ENCODE data around the gene TMEM82.

The TMEM82 gene

DNA sequence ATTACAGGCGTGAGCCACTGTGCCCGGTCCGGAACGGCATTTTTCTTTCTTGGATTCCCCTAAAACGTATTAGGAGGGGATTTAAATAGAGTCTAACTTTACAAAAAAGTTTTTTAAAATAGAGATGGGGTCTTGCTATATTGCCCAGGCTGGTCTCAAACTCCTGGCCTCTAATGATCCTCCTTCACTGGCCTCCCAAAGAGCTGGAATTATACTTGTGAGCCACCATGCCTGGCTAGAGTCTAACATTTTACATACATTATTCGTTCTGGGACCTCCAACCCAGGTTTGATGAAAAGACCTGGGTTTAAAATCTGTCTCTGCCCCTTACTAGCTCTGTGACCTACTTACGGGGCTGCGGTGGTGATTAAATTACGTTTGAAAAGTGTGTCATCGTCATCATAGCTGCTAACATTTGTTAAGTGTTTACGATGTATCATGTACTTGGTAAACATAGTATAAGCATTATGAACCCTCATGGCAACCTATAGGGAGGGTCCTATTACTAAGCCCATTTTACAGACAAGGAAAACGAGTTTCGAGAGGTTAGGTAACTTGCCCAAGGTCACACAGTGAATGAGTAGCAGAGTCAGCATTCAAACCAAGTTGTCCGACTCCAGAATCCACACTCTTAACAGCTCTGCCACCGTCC, 33.7 kb upstream of the TMEM82 start:
- Histone ChIP-seq H3K4me1 (ENCODE audit: insufficient read depth, low read length) (no peaks in the 10 kb centered on the region), H3K9ac (ENCODE audit: low read depth, low read length) (no peak overlapping the region), H3K36me3 (ENCODE audit: insufficient read depth, low read length) (no peaks in the 10 kb centered on the region; the same call in 1 of the 2 replicates), H3K9me3 (ENCODE audit: control insufficient read depth, insufficient read depth, low read length) (no peaks in the 10 kb centered on the region)

DNA sequence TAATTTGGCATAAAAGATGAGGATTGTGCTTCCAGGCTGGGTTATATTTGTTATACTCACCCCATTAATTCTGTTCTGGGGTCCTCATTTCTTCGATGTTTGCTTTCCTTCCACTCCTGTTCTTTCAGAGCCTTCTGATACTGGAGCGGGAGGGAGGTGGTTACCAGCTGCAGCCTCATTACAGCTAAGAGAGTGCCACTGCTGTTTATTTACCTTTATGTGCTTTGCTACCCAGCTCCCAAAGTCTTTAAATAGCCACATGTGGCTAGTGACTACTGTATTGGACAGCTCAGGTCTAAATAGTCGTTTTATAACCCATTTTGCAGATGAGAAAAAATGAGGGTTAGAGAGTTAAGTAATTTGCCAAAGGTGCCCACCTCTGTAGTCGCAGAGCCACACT, 33.1 kb upstream of the TMEM82 start:
- H3K9me3 ChIP-seq (ENCODE audit: control insufficient read depth, insufficient read depth, low read length) = no peaks in the 10 kb centered on the region
- H3K36me3 ChIP-seq (ENCODE audit: insufficient read depth, low read length) = no peaks in the 10 kb centered on the region; the same call in 1 of the 2 replicates
- H3K9ac ChIP-seq (ENCODE audit: low read depth, low read length) = no peak overlapping the region
- H3K4me1 ChIP-seq (ENCODE audit: insufficient read depth, low read length) = no peaks in the 10 kb centered on the region

DNA sequence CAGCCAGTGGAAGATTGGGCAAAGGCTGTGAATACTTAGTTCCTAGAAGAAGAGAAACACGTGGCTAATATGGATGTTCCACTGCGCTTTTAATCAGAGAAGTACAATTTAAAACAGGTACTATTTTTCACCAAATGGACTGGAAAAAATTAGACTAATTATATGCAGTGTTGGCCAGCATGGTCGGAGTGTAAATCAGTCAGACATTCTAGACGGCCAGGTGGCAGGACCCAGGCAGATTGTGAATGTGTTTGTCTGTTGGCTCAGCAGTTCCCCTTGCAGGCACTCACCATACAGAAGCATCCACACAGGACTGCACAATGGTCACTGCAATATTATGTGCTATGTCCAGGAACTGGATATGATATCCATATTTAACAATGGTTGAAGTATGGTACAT, 30.1 kb upstream of the TMEM82 start:
- H3K4me1 ChIP-seq (ENCODE audit: insufficient read depth, low read length) = no peaks in the 10 kb centered on the region
- H3K9me3 ChIP-seq (ENCODE audit: control insufficient read depth, insufficient read depth, low read length) = no peaks in the 10 kb centered on the region
- H3K9ac ChIP-seq (ENCODE audit: low read depth, low read length) = no peak overlapping the region
- H3K36me3 ChIP-seq (ENCODE audit: insufficient read depth, low read length) = no peaks in the 10 kb centered on the region; the same call in none of the 2 replicates

DNA sequence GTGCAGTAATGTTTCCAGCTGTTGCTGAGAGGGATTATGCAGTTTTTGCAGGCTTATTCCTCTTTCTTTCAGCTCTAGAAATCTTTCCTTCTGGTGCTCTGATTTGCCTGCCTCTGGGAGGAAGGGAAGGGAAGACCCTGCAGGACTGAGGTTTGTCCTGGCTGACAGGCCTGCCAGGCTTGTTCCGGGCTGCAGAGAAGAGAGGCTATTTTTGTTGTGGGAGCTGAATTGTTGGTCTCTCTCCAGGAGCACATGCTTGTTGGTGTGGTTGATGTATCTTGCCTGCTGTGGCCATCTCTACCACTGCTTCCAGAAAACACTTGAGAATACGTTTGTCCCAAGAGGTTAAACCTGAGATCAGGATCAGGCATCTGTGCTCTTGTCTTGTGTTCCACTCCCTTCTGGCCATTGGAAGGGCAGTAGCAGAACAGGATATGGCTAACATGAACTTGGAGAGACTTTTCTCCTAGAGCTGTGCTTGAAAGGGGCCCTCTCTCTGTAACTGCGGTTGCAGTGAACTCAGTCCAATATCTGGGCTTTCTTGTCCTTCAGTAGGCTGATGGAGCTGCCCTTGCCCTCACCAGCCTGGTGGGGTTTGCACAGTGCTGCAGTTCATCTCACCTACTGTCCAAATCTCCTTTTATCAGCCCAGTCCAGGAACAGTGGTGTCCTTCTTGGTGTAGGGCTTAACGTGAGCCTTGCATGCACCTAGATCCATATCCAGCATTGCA, 27.7 kb upstream of the TMEM82 start:
- Histone ChIP-seq H3K36me3 (ENCODE audit: insufficient read depth, low read length) (no peaks in the 10 kb centered on the region; the same call in none of the 2 replicates), H3K9ac (ENCODE audit: low read depth, low read length) (no peak overlapping the region), H3K9me3 (ENCODE audit: control insufficient read depth, insufficient read depth, low read length) (no peaks in the 10 kb centered on the region), H3K4me1 (ENCODE audit: insufficient read depth, low read length) (no peaks in the 10 kb centered on the region)

DNA sequence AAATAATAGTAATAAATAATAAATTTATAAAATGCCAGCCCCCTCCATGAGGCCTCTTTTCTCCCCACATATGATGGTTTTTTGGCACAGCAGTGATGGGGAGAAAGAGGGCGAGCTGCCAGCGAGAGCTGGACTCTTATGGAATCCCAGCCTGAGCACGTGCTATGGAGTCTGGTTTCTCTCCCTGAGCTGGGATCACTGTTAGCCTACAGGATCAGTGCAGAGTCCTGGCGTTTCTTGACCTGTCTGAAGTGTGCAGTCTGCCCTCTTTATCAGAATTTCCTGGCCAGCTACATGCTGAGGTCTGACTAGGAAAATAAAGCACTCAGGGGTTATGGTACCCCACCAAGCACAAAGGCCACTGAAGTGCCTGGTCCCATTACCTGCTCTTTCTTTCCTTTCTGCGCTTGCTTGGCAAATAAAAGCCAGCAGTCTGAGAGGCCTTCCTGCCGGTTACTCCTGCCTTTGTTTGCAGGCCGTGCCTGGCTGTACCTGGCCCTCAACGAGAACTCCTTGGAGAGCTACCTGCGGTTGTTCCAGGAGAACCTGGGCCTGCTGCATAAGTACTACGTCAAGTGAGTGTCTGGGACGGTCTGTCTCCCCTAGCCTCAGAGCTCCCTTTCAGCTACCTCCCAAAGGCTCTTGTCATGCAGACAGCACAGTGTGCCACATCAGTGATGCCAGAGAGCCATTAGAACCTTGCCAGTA, 24.7 kb upstream of the TMEM82 start:
- Histone ChIP-seq H3K36me3 (ENCODE audit: insufficient read depth, low read length) (no peaks in the 10 kb centered on the region; the same call in 1 of the 2 replicates), H3K9ac (ENCODE audit: low read depth, low read length) (no peak overlapping the region), H3K9me3 (ENCODE audit: control insufficient read depth, insufficient read depth, low read length) (no peaks in the 10 kb centered on the region), H3K4me1 (ENCODE audit: insufficient read depth, low read length) (no peaks in the 10 kb centered on the region)

DNA sequence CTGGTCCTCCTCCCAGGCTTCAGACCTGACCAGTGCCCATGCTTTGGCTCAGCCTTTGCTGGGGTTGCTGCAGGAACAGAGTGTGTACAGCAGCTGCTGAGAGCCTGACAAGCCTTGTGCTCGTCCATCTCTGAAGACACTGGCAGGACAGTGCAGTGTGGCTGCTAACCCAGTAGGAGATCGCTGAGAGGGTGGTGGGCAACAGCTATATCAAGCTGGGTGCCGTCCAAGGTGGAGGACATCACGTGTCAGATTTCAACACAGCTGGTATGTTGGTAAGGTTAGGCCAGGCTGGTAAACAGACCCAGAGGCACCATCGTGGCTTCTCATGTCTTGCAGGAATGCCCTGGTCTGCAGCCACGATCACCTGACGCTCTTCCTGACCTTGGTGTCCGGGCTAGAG, 24.1 kb upstream of the TMEM82 start:
- no peaks in the 10 kb centered on the region for H3K9me3 ChIP-seq (ENCODE audit: control insufficient read depth, insufficient read depth, low read length)
- H3K9ac ChIP-seq (ENCODE audit: low read depth, low read length) = no peak overlapping the region
- no peaks in the 10 kb centered on the region for H3K4me1 ChIP-seq (ENCODE audit: insufficient read depth, low read length)
- no peaks in the 10 kb centered on the region; the same call in 1 of the 2 replicates for H3K36me3 ChIP-seq (ENCODE audit: insufficient read depth, low read length)

DNA sequence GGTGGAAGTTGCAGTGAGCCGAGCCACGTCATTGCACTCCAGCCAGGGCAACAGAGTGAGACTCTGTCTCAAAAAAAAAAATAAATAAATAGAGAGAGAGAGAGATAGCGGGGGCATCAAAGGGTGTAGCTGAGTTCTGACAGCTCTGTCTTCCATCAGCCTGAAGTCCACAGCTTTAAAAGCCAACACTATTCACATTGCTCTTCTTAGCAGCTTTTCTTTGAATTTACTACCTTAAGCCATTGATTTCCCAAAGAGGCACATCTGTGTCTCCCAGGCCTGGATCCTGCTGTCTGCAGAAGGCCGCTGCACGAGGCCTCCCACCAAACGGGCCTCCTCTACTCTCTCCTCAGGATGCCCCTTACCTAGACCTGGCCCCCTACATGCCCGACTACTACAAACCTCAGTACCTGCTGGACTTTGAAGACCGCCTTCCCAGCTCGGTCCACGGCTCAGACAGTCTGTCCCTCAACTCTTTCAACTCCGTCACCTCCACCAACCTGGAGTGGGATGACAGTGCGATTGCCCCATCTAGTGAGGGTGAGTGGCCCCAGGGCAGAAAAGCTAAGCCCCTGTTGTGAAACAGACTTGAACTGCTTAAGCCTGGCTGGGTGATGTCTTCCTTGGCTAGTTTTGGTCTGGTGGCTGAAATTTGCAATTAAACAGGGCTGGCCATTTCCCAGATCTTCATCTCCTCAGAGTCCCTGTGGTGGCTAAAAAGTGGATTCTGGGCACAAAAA, 22.7 kb upstream of the TMEM82 start:
- no peaks in the 10 kb centered on the region for H3K4me1 ChIP-seq (ENCODE audit: insufficient read depth, low read length)
- H3K9me3 ChIP-seq (ENCODE audit: control insufficient read depth, insufficient read depth, low read length) = no peaks in the 10 kb centered on the region
- no peak overlapping the region for H3K9ac ChIP-seq (ENCODE audit: low read depth, low read length)
- H3K36me3 ChIP-seq (ENCODE audit: insufficient read depth, low read length) = no peaks in the 10 kb centered on the region; the same call in 1 of the 2 replicates

DNA sequence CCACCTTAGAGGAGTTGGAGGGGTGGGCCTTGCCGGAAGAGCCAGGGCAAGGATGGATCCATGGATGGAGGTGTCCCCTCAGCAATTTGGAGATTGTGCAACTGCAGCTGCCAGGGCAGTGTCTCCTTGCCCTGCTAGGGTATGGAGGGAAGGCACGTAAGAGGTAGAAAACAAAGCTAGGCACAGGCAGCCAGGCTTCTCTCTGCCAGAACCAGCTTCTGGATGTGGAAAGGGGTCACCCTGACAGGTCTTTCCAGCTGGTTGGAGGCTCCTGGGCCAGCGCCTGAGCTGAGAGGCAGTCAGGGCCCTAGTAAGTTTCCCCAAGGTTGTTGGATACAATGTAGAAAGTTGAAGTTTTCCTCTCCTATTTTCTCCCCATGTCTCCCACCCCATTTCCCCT, 21.4 kb upstream of the TMEM82 start:
- H3K4me1 ChIP-seq (ENCODE audit: insufficient read depth, low read length) = no peaks in the 10 kb centered on the region
- no peak overlapping the region for H3K9ac ChIP-seq (ENCODE audit: low read depth, low read length)
- H3K9me3 ChIP-seq (ENCODE audit: control insufficient read depth, insufficient read depth, low read length) = no peaks in the 10 kb centered on the region
- H3K36me3 ChIP-seq (ENCODE audit: insufficient read depth, low read length) = no peaks in the 10 kb centered on the region; the same call in 1 of the 2 replicates

DNA sequence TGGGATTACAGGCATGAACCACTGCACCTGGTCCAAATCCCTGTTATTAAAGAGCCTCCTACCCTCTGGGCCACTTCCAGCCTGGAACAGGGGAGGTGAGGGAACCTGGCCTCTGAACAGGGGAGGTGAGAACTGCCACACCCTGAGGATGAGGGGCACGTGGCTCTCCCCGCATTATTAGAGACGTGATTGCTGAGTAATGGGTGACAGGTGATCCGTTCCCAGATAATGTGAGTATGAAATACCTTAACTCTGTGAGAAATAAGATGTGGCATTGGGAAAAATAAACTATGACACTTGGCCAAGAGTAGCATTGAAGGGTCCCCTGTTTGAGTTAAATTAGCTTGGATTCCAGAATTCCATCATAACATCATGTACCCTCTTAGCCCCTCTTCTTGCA, 19.9 kb upstream of the TMEM82 start:
- Histone ChIP-seq H3K9ac (ENCODE audit: low read depth, low read length) (no peak overlapping the region), H3K36me3 (ENCODE audit: insufficient read depth, low read length) (no peaks in the 10 kb centered on the region), H3K4me1 (ENCODE audit: insufficient read depth, low read length) (no peaks in the 10 kb centered on the region), H3K9me3 (ENCODE audit: control insufficient read depth, insufficient read depth, low read length) (no peaks in the 10 kb centered on the region)

DNA sequence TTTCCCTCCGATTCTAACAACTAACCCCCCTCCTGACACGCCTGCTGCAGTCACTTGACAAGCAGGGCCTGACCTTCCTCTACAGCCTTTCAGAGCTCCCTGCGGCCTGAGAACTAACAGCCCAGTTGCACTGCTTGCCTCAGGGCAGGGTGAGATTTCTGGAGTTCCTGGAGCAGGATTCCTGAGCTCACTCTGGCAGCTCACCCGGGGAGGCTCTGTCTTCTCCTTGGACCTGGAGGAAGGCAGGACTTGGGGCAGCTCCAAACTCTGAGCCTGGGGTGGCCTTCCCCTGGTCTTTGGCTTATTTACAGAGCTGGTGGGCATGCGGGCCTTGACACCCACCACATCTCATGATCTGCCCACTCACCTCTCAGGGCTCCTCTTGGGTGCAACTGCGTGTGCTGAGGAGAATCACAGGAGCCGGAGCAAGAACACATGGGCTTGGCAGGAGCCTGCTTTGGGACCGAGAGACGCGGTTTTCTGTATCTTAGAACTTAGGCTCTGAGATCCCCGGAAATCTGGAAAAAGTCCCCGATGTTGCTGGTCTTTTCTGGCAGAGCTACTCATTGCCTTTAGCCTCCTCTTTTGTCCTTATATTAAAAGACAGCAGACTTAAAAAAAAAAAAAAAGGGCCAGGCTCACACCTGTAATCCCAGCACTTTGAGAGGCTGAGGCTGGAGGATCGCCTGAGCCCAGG, 19.3 kb upstream of the TMEM82 start:
- no peak overlapping the region for H3K9ac ChIP-seq (ENCODE audit: low read depth, low read length)
- H3K9me3 ChIP-seq (ENCODE audit: control insufficient read depth, insufficient read depth, low read length) = no peaks in the 10 kb centered on the region
- no peaks in the 10 kb centered on the region for H3K4me1 ChIP-seq (ENCODE audit: insufficient read depth, low read length)
- no peaks in the 10 kb centered on the region for H3K36me3 ChIP-seq (ENCODE audit: insufficient read depth, low read length)

DNA sequence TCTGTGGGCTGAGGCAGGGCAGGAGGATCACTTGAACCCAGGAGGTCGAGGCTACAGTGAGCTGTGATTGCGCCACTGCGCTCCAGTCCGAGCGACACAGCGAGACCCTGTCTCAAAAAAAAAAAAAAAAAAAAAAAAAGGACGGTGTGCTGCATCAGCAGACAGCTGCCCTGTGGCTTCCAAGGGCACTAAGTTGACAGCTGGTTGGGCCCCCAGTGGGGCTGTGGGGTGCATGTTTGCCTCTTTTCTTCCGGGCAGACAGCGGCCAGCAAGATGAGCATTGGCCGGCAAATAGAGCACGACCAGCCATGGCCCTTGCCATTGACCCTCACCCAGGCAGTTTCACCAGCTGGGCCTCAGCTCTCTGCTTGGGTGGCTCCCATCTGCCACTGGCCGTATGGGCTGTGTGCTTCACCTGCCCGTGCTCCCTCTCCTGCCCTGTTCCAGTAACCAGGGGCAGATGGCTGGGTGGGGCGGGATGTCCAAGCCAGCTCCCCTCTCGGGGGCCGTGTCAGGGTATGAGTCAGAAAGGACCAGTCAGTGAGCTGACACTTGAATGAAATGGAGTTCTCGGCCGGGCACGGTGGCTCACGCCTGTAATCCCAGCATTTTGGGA, 18.6 kb upstream of the TMEM82 start:
- Histone ChIP-seq H3K9me3 (ENCODE audit: control insufficient read depth, insufficient read depth, low read length) (no peaks in the 10 kb centered on the region), H3K4me1 (ENCODE audit: insufficient read depth, low read length) (no peaks in the 10 kb centered on the region), H3K9ac (ENCODE audit: low read depth, low read length) (no peak overlapping the region), H3K36me3 (ENCODE audit: insufficient read depth, low read length) (no peaks in the 10 kb centered on the region)

DNA sequence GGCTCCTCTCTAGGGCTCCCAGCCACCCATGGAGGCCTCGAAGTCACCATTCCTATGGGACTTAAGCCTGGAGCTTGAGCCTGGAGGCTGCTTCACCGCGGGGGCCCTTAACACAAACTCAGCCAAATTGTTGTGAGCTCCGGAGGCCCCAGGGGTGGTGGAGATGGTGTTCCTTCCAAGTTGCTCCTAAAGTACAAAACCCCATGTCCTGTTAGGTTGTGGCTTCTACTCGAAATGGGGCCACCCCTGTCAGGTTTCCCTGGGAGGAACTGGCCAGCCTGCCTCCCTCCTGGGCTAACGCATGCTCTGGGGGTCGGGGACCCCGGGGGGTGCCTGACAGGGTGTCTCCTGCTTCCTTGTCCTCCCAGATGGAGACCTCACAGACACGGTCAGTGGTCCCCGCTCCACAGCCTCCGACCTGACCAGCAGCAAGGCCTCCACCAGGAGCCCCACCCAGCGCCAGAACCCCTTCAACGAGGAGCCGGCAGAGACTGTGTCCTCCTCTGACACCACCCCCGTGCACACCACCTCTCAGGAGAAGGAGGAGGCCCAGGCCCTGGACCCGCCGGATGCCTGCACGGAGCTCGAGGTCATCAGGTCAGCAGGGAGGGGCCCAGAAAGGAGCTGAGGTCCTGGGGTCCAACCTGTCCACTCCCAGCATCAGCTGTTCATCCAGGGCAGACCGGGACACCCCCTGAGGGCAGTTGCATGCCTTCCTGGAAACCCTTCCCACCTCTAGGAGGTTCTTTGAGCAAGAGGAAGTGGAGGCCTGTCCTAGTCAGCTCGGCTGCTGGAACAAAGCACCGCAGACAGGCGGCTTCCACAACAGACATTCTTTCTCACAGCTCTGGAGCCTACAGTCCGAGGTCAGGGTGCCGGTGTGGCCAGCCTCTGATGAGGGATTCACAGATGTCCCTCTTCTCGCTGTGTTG, 17.1 kb upstream of the TMEM82 start:
- H3K9me3 ChIP-seq (ENCODE audit: control insufficient read depth, insufficient read depth, low read length) = no peaks in the 10 kb centered on the region
- H3K4me1 ChIP-seq (ENCODE audit: insufficient read depth, low read length) = no peaks in the 10 kb centered on the region
- no peaks in the 10 kb centered on the region for H3K36me3 ChIP-seq (ENCODE audit: insufficient read depth, low read length)
- no peak overlapping the region for H3K9ac ChIP-seq (ENCODE audit: low read depth, low read length)

DNA sequence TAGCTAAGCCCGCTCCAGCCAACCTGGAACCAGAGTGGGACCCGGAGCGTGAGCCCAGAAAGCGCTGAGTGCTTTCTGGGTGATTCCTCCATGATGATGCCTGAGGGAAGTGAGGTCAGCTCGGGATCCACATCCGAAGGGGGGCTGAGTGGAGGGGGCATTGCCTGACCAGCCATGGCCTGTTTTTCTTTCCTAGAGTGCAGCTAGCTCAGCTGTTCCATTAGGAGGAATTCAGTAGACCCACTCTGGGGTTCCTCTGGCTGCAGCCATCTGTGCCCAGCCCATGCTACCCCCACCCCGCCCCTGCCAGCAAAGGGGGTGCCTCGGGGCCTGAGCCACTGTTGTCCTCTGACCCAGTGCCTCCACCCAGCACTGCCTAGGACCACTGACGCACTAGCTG, 15.8 kb upstream of the TMEM82 start:
- Histone ChIP-seq H3K4me1 (ENCODE audit: insufficient read depth, low read length) (no peaks in the 10 kb centered on the region), H3K9me3 (ENCODE audit: control insufficient read depth, insufficient read depth, low read length) (no peaks in the 10 kb centered on the region), H3K9ac (ENCODE audit: low read depth, low read length) (no peak overlapping the region), H3K36me3 (ENCODE audit: insufficient read depth, low read length) (no peaks in the 10 kb centered on the region)

All from ES-I3 (cell line).